ENCODE measurements around the gene C15orf39. TPM values are rescaled to one million over a fixed set of nuclear protein-coding genes. Genes with fewer than 3 reads are reported as not detected.

C15orf39 gene
- total RNA-seq, 3 donors from 2014 or later (not counting 1 experiment from before 2014, with no cell fraction given) = 63.5 to 89.2 (median 70.1) TPM

- no peaks in the 10 kb centered on the region for H3K9me3 ChIP-seq (ENCODE audit: control insufficient read depth, insufficient read depth, low read length)
Measured at GRCh38 chr15:75170711-75171341, 30.9 kb upstream of the C15orf39 start.

DNA sequence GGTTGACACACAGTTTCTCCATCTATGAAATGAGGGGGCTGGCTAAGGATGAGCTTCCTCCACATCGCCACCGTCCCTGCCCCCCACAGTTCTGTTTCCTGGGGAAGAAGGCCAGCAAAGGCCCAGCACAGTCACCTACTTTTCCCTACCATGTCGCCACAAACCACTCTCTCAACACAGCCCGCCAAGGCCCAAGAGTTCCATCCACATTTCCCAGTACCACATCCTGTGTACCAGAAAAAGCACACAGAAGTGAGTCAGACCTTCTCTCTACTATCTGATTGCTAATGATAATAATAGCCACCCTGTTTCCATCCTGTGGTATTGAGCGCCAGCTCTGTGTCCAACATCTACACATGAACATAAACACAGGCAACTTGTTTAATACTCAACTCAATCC is 30.3 kb upstream of the C15orf39 start:
- H3K9me3 ChIP-seq (ENCODE audit: control insufficient read depth, insufficient read depth, low read length) = no peaks in the 10 kb centered on the region
- H3K4me3 ChIP-seq (ENCODE audit: low read length) = no peak overlapping the region
- WGBS (ENCODE audit: insufficient coverage) = 10% methylated on average over 5 of the region's 5 CpGs
- DNase-seq (no peak), ATAC-seq (peak; percentile 34 to 48 (median 34))
- Mint-ChIP-seq H3K4me3 (peak overlapping the region; percentile 1), H3K36me3 (no peaks in the 10 kb centered on the region), H3K9me3 (no peaks in the 10 kb centered on the region), H3K27me3 (ENCODE audit: low read depth in 2 of 2) (no peaks in the 10 kb centered on the region), H3K27ac (peak overlapping the region; percentile 5 to 47), H3K4me1 (peaks cover 38 to 39% of the 10 kb centered on the region in 2 donors)
- peaks cover 18% of the 10 kb centered on the region for H3K4me1 ChIP-seq (ENCODE audit: control insufficient read depth, insufficient read depth, low read length)
- H3K27ac ChIP-seq (ENCODE audit: low read length) = no peak overlapping the region
- no peaks in the 10 kb centered on the region for H3K36me3 ChIP-seq (ENCODE audit: control insufficient read depth, insufficient read depth, low read length)
- no peaks in the 10 kb centered on the region for H3K27me3 ChIP-seq (ENCODE audit: control insufficient read depth, insufficient read depth, low read length)
- intact Hi-C loops (cut with micrococcal nuclease) = no loop called here
- no peak for TF ChIP-seq CTCF (IDR thresholded peaks at IDR 0.05)

More at GRCh38 chr15:75170711-75171341, 30.9 kb upstream of the C15orf39 start:
- no peaks in the 10 kb centered on the region for H3K36me3 ChIP-seq (ENCODE audit: control insufficient read depth, insufficient read depth, low read length)
- H3K4me1 ChIP-seq (ENCODE audit: control insufficient read depth, insufficient read depth, low read length) = peaks cover 18% of the 10 kb centered on the region
- H3K9me3 Mint-ChIP-seq = no peaks in the 10 kb centered on the region
- no peaks in the 10 kb centered on the region for H3K36me3 Mint-ChIP-seq
- no peak for TF ChIP-seq CTCF (IDR thresholded peaks at IDR 0.05)
- no peak overlapping the region for H3K27ac ChIP-seq (ENCODE audit: low read length)
- DNase-seq (no peak), ATAC-seq (no peak)
- intact Hi-C loops (cut with micrococcal nuclease) = no loop called here
- no peak overlapping the region for H3K4me3 Mint-ChIP-seq
- no peaks in the 10 kb centered on the region for H3K27me3 Mint-ChIP-seq (ENCODE audit: low read depth in 2 of 2)
- WGBS (ENCODE audit: insufficient coverage) = 93% methylated on average over 5 of the region's 6 CpGs
- H3K4me3 ChIP-seq (ENCODE audit: low read length) = no peak overlapping the region
- H3K27me3 ChIP-seq (ENCODE audit: control insufficient read depth, insufficient read depth, low read length) = no peaks in the 10 kb centered on the region
- H3K4me1 Mint-ChIP-seq = peaks cover 38 to 39% of the 10 kb centered on the region in 2 donors
- H3K27ac Mint-ChIP-seq = peak overlapping the region; percentile 5 to 47

GRCh38 chr15:75172284-75172820 is 29.3 kb upstream of the C15orf39 start:
- H3K27ac ChIP-seq (ENCODE audit: low read length) = no peak overlapping the region
- H3K36me3 Mint-ChIP-seq = no peaks in the 10 kb centered on the region
- H3K9me3 ChIP-seq (ENCODE audit: control insufficient read depth, insufficient read depth, low read length) = no peaks in the 10 kb centered on the region
- ATAC-seq (no peak), DNase-seq (no peak)
- peaks cover 39 to 42% of the 10 kb centered on the region in 2 donors for H3K4me1 Mint-ChIP-seq
- H3K4me1 ChIP-seq (ENCODE audit: control insufficient read depth, insufficient read depth, low read length) = peaks cover 18% of the 10 kb centered on the region
- H3K27me3 ChIP-seq (ENCODE audit: control insufficient read depth, insufficient read depth, low read length) = no peaks in the 10 kb centered on the region
- H3K36me3 ChIP-seq (ENCODE audit: control insufficient read depth, insufficient read depth, low read length) = no peaks in the 10 kb centered on the region
- intact Hi-C loops (cut with micrococcal nuclease) = no loop called here
- H3K4me3 Mint-ChIP-seq = no peak overlapping the region
- no peak overlapping the region for H3K27ac Mint-ChIP-seq
- no peaks in the 10 kb centered on the region for H3K27me3 Mint-ChIP-seq (ENCODE audit: low read depth in 2 of 2)
- H3K4me3 ChIP-seq (ENCODE audit: low read length) = no peak overlapping the region
- WGBS (ENCODE audit: insufficient coverage) = 92% methylated on average over 5 of the region's 6 CpGs
- no peaks in the 10 kb centered on the region for H3K9me3 Mint-ChIP-seq
- TF ChIP-seq CTCF (IDR thresholded peaks at IDR 0.05) = no peak
